ENCODE results near the gene DNASE1L1.

DNA sequence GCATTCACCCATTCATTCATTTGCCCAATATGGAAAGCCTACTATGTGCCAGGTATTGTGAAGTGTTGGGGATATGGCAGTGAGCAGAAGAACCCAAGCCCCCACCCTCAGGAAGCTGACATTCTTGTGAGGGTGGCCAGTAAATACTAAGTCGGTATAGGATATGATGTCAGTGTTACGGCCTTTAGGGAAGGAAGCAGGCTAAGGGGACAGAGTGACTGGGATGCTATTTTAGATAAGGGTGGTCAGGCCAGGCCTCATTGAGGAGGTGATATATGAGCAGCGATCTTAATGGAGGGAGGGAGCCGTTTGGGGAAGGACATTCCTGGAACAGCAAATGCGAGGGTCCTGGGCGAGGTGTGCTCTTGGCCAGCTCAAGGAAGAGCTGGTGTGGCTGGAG lies 21.4 kb upstream of the DNASE1L1 start:
- no peak for TF ChIP-seq POLR2A (IDR thresholded peaks at IDR 0.05)
- TF ChIP-seq, protein P1, sequence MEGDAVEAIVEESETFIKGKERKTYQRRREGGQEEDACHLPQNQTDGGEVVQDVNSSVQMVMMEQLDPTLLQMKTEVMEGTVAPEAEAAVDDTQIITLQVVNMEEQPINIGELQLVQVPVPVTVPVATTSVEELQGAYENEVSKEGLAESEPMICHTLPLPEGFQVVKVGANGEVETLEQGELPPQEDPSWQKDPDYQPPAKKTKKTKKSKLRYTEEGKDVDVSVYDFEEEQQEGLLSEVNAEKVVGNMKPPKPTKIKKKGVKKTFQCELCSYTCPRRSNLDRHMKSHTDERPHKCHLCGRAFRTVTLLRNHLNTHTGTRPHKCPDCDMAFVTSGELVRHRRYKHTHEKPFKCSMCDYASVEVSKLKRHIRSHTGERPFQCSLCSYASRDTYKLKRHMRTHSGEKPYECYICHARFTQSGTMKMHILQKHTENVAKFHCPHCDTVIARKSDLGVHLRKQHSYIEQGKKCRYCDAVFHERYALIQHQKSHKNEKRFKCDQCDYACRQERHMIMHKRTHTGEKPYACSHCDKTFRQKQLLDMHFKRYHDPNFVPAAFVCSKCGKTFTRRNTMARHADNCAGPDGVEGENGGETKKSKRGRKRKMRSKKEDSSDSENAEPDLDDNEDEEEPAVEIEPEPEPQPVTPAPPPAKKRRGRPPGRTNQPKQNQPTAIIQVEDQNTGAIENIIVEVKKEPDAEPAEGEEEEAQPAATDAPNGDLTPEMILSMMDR (IDR thresholded peaks at IDR 0.05), result no peak
